ENCODE results near the gene IL23A. TPM values are rescaled to one million over a fixed set of nuclear protein-coding genes. Genes with fewer than 3 reads are reported as not detected.

The IL23A gene
- total and polyA plus RNA-seq, 10 of the 15 experiments (the other 5 are each of a cell fraction or from before 2014, with no cell fraction given): 3.3 to 11.1 (median 5.2) TPM

DNA sequence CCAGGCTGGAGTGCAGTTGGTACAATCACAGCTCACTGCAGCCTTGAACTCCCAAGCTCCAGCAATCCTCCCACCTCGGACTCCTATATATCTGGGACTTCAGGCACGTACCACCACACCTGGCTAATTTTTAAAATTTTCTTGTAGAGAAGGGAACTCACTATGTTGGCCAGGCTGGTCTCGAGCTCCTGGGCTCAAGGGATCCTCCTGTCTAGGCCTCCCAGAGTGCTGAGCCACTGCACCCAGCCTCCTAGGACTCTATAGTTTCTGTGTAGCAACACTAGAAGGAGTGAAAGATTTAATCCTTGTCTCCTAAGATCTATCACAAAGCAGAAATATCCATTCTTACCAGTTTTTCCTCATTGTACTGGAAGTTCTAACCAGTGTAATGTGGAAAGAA, 28.3 kb downstream of the IL23A start:
- 19% methylated on average over 3 of the region's 3 CpGs for WGBS (ENCODE audit: insufficient coverage, insufficient replicate concordance, low lambda C conversion rate, missing lambda C conversion rate)
- BruUV-seq (replicated peaks): no TSS peak
- H3K27me3 ChIP-seq (replicated peaks in 1 of 2; ENCODE audit: control insufficient read depth in 2 of 2, insufficient read depth in 2 of 2, low read length in 1 of 2): no peaks in the 10 kb centered on the region
- H3K79me2 ChIP-seq (ENCODE audit: control insufficient read depth, insufficient read depth, low read length): no peaks in the 10 kb centered on the region
- no peak overlapping the region for H2AFZ ChIP-seq (ENCODE audit: control insufficient read depth, low read depth, low read length)
- TF ChIP-seq SMAD5 (IDR thresholded peaks at IDR 0.05; ENCODE audit: low read depth): no peak
- TF ChIP-seq MTA2 (IDR thresholded peaks at IDR 0.05; ENCODE audit: low read depth): no peak
- TF ChIP-seq RELA (IDR thresholded peaks at IDR 0.05; ENCODE audit: borderline replicate concordance, partially characterized antibody): no peak
- no peak for TF ChIP-seq MTA3 (IDR thresholded peaks at IDR 0.05; ENCODE audit: borderline replicate concordance, low read length)
- TF ChIP-seq CHD1 (IDR thresholded peaks at IDR 0.05; ENCODE audit: low read depth, low read length): no peak
- no peak for TF ChIP-seq GATAD2B (conservative IDR thresholded peaks at IDR 0.05; ENCODE audit: low read depth)
- no peak for TF ChIP-seq SPI1 (IDR thresholded peaks at IDR 0.05; ENCODE audit: borderline replicate concordance, insufficient read depth, low read depth, low read length)
- no peak for TF ChIP-seq SMARCA5 (IDR thresholded peaks at IDR 0.05)
- TF ChIP-seq MXI1 (IDR thresholded peaks at IDR 0.05; ENCODE audit: low read depth, low read length): no peak
- TF ChIP-seq NRF1 (conservative IDR thresholded peaks at IDR 0.05; ENCODE audit: low read depth, low read length): no peak
- no peak for TF ChIP-seq WRNIP1 (IDR thresholded peaks at IDR 0.05; ENCODE audit: borderline replicate concordance, low read depth, low read length)
- RAD21 ChIA-PET (ENCODE audit: unreplicated experiment): no interaction called here
- no peak overlapping the region for H3K4me3 ChIP-seq
- H3K4me2 ChIP-seq (ENCODE audit: control insufficient read depth, insufficient read depth): no peak overlapping the region
- ATAC-seq (no peak), DNase-seq (ENCODE audit: low read depth, low spot score) (no peak), FAIRE-seq (no peak)
- H3K27ac ChIP-seq (ENCODE audit: control insufficient read depth, insufficient read depth): no peak overlapping the region
- intact Hi-C loops (cut with micrococcal nuclease; ENCODE audit: unreplicated experiment) (no loop called here), in situ Hi-C loops (cut with MboI) (no loop called here)
- no peaks in the 10 kb centered on the region for H4K20me1 ChIP-seq (ENCODE audit: control insufficient read depth, insufficient read depth)
- CTCF ChIA-PET: interaction anchor here (1.1 kb wide), 1 partner anchor 224 kb away, joined by 3 read pairs; no protein-coding TSS in a partner anchor
- no peaks in the 10 kb centered on the region for H3K9me3 ChIP-seq (replicated peaks; ENCODE audit: control insufficient read depth, insufficient read depth, low read length)
- no peaks in the 10 kb centered on the region for H3K4me1 ChIP-seq (ENCODE audit: control insufficient read depth, insufficient read depth, low read length)
- SMC1A ChIA-PET (ENCODE audit: uncharacterized antibody, unreplicated experiment): interaction anchor here (0.9 to 1.2 kb wide), 2 partner anchors 8 to 9 kb away, joined by 3 read pairs; no protein-coding TSS in a partner anchor
- H3K36me3 ChIP-seq (ENCODE audit: control insufficient read depth in 2 of 2, insufficient read depth in 2 of 2, low read length in 1 of 2): no peaks in the 10 kb centered on the region
- POLR2A ChIA-PET: interaction anchor here (1.3 kb wide), 1 partner anchor 8 kb away, joined by 6 read pairs; no protein-coding TSS in a partner anchor
- H3K9ac ChIP-seq (ENCODE audit: control insufficient read depth, insufficient read depth, low read length): no peak overlapping the region
